HG03521 (cell line): ENCODE measurements around the gene KCNN3.
"Not testable (repeated sequence)": the region's sequence is repeated elsewhere in the genome, so short reads cannot be mapped to it uniquely, and the experiment has no call there.

Experiments
- ATAC-seq: cut with Tn5 transposase; IDR thresholded peaks from one replicate; pipeline ENCODE4 v1.9.1; 2021; ENCODE audit warnings: mild to moderate bottlenecking, moderate library complexity; ENCODE audit not compliant: unreplicated experiment

The KCNN3 gene

DNA sequence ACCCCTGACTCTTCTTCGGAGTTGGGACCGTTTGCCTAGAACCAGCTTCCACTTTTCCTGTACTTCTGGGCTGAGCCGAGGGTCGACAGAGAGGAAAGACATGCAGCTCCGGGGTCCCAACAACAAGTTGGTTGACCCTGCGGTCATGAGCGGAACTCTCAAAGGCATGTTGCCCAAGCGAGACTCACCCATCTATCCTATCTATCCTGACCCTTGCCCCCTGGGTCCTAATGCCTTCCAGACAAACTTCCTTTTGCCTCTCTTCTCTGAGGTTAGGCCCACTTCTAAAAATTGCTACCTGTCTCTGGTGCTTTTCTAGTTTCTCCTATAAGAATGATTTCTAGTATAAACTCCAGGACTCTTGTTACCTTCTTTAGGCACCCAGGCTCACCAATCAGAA is 197.8 kb downstream of the KCNN3 start:
- not testable (repeated sequence) for ATAC-seq

DNA sequence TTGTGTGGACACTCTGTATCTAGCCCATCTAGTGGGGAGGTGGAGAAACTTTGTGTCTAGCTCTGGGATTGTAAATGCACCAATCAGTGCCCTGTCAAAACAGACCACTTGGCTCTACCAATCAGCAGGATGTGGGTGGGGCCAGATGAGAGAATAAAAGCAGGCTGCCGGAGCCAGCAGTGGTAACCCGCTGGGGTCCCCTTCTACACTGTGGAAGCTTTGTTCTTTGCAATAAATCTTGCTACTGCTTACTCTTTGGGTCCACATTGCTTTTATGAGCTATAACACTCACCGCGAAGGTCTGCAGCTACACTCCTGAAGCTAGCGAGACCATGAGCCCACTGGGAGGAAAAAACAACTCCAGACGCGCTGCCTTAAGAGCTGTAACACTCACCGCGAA is 198.7 kb downstream of the KCNN3 start:
- not testable (repeated sequence) for ATAC-seq

DNA sequence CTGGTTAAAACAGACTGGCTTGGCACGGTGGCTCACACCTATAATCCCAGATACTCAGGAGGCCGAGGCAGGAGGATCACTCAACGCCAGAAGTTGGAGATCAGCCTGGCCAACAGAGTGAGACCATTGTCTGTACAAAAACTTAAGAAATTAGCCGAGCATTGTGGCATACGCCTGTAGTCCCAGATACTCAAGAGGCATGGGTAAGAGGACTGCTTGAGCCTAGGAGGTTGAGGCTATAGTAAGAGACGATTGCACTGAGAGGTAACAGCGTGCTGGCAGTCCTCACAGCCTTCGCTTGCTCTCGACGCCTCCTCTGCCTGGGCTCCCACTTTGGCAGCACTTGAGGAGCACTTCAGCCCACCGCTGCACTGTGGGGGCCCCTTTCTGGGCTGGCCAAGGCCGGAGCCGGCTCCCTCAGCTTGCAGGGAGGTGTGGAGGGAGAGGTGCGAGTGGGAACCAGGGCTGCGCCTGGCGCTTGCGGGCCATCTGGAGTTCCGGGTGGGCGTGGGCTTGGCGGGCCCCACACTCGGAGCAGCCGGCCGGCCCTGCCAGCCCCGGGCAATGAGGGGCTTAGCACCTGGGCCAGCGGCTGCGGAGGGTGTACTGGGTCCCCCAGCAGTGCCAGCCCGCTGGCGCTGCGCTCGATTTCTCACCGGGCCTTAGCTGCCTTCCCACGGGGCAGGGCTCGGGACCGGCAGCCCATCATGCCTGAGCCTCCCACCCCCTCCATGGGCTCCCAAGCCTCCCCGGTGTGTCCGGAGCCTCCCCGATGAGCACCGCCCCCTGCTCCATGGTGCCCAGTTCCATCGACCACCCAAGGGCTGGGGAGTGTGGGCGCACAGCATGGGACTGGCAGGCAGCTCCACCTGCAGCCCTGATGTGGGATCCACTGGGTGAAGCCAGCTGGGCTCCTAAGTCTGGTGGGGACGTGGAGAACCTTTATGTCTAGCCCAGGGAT is 199.5 kb downstream of the KCNN3 start:
- not testable (repeated sequence) for ATAC-seq

DNA sequence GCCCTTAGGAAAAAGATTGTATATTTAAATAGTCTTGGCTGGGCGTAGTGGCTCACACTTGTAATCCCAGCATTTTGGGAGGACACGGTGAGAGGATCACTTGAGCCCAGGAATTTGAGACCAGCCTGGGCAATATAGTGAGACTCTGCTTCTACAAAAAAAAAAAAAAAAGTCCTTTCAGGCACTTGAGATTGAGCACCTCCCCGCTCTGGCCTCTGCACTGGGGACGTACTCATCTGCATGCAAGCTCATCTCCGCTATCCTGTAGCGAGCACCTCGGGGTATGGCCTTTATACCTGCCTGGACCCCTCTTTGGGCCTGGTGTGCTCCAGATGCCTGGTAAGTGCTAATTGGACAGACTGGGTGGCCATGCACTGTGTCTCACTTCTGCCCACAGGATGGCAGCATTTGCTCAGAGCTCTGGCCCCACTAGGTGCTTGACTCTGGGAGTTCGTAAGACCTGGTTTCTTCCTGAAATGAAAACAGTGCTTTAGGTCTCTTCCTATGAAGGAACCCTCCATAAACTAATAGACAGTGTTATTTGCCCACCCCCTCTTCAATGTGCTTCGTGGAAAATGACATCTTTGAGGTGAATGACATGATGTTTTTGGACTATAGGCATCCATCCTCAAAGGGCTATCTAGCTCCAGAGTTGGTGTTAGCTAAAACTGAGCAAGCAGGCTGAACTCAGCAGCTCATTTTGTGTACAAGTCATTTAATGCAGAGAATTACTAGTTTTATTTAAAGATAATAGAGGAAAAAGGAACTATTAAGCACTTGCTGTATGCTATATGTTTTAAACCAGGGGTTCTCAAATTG is 200.4 kb downstream of the KCNN3 start:
- ATAC-seq: no peak

DNA sequence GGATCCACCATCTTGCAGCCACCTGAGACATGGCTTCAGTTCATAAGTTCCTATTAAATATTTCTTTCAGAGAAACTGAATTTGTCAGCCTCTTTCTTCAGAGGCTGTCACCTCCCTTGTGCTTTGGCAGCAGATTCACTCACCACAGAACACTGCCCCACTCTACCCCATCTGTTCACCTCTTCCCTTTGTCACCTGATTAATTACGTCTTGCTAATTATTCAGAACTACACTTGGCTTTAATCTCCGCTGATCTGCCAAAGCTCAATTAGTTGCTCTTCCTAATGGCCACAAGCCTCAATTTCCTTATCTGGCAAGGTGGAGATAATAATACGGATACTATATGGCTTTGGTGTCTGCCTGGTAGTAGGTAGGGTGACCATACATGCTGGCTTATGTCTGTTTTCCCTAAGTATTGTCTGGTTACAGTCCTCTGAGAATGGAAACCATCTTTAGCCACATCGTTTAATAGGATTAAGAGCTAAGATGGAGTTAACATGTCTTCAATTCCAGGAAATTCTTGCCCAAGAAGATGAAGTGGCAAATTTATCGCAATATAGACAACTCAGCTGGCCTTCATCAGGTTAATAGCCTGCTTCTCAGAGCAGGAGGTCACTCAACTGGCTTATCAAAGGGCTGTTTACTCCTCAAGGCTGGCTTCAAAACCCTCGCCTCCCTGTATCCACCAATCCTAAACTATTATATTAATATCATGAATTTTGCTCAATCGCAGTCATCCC is 203.9 kb downstream of the KCNN3 start:
- ATAC-seq: no peak

DNA sequence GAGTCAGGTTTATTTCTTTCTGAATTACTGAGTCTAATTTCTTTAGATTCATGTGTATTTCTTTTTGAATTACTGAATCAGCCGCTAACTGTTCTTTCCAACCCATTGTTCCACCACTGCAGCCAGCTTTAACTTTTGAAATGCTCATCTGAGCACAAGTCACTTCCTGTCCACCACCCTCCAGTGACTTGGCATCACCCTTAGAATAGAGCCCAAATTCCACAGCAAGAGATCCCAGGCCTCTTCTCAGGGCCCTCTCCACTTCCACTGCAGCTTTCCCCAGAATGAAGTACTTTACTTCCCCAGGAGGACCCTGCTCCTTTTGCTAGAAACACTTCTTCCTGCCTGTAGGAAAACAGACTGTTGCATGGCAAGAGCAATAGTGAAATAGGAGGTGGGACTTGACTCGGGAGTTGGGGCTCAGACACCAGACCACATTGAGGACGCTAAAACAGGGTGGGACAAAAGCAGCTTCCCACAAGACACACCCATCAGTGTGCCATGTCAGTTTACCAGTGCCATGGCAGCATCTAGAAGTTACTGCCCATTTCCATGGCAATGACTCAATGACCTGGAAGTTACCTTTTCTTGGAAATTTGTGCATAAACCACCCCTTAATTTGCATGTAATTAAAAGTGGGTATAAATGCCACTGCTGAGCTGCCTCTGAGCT is 205.6 kb downstream of the KCNN3 start:
- ATAC-seq: no peak

DNA sequence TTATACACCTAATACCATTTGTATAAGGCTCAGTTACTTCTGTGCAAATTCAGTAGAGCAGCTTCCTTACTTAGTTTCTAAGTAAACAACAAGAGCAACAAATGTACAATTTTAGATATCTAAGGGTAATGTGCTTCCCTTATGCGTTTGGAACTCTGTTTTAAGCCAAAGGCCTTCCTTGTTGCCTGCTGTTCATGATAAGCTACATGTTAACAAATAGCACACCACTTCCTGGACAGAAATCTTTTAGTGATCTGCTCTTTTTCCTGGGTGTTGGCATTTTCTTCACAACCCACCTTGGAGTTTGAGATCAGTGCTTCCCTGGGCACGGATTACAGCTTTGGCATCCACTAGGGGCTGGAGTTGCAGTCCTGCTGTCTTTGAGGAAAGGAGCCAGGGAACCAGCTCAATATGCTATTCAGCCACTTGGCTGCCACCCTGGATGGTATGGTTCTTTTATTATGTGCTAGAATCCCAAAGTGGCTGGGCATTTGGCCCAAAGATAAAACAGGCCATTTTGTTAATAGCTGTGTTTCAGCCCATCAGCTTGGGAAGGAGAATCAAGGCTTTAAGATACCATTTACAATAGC is 206.5 kb downstream of the KCNN3 start:
- ATAC-seq: no peak

DNA sequence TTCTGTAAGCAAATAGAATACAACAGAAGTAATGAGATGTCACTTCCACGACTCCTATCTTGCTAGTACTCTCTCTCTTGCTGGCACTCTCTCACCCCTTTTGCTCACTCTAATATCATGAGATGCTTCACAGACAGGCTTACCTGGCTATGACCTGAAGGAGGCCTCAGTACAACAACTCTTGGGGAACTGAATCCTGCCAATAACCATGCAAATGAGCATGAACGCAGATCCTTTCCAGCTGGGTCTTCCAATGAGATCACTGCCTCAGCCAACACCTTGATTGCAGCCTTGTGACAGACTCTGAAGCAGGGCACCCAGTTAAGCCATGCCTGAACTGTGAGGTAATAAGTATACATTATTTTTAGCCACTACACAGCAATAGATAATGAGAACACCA is 209.0 kb downstream of the KCNN3 start:
- ATAC-seq: no peak

DNA sequence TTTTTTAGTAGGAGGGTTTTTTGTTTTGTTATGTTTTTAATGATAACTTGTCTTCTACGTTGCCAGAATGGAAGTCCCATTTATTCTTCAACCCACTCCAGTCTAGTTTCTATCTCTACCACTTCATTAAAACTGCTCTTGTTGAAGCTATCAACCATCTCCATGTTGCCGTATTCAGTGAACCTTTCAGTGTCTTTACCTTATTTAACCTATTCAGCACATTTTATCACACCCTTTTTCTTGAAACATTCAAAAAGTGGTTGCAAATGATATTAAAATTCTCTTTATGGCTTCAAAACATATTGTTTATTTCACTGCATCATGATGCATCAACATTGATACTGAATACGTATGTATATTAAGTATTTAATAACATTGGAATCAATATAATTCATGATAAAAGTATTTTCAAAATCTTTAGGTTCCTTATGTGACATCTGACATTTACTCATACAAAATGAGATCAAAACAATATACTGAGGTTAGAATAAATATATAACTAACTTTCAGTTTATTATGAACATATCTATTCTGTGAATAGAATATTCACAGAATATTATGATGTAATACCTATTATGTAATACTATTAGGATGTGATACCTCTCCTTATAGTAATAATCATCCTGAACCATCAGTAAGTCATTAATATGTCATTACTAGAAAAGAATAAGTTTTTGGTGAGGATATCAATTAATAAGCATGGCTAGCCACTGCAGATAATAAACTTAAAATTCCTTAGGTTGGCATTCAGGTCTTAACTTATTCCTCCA is 210.1 kb downstream of the KCNN3 start:
- ATAC-seq: no peak

DNA sequence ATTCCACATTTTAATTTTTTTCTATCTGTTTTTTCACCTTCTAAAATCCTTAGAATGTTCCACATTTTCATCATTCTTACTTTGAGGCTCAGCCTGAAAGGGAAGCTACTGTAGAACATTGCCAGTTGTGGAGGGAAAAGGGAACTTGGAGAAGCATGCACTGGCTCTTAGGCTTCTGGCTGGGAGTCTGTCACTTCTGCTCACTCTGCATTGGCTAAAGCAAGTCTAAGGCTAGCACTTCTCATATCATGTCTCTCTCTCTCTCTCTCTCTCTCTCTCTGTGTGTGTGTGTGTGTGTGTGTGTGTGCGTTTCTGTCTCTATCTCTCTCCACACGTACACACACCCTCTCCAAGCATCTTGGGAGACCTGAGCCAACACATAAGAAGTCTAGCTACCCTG is 212.5 kb downstream of the KCNN3 start:
- no peak for ATAC-seq

DNA sequence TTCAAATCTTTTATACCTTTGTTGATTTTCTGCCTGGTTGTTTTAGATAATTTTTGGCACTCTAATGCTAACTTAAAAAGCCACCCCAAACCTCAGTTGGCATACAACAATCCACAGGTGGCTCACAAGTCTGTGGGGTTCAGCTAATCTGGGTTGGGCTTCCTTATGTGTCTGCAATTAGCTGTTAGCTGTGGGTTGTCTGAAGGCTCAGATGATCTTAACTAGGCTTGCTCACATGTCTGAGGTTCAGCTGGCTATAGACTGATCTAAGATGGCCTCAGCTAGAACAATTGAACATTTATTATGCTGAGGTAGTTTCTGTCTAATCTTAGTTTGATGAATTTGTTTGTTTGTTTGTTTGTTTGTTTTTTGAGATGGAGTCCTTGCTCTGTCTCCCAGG is 217.2 kb downstream of the KCNN3 start:
- no peak for ATAC-seq
